Measurements from ENCODE around the gene C2CD4B.

- TF ChIP-seq CTCF (IDR thresholded peaks at IDR 0.05) (no peak), POLR2A (IDR thresholded peaks at IDR 0.05) (no peak)
Measured at GRCh38 chr15:62163397-62164013, 1.6 kb downstream of the C2CD4B start.

Data from thyroid gland (tissue), 4 donors.